Measurements from ENCODE around the gene NPVF.

NPVF gene

GRCh38 chr7:25239888-25240287 is 11.6 kb upstream of the NPVF start:
- DNase-seq (ENCODE audit: low read depth): no peak
- H3K4me3 ChIP-seq (ENCODE audit: low read depth, low read length): no peak overlapping the region
- TF ChIP-seq MYC (IDR thresholded peaks at IDR 0.05; ENCODE audit: low read depth, low read length) (no peak), MAX (IDR thresholded peaks at IDR 0.05; ENCODE audit: low read depth, low read length) (no peak), POLR2A (IDR thresholded peaks at IDR 0.05; ENCODE audit: extremely low read depth, insufficient read length) (no peak), CTCF (IDR thresholded peaks at IDR 0.05; ENCODE audit: low read depth, low read length) (no peak)

GRCh38 chr7:25238066-25238725 is 9.9 kb upstream of the NPVF start:
- no peak overlapping the region for H3K4me3 ChIP-seq (ENCODE audit: low read depth, low read length)
- DNase-seq (ENCODE audit: low read depth): no peak
- TF ChIP-seq MYC (IDR thresholded peaks at IDR 0.05; ENCODE audit: low read depth, low read length): no peak
- no peak for TF ChIP-seq POLR2A (IDR thresholded peaks at IDR 0.05; ENCODE audit: extremely low read depth, insufficient read length)
- no peak for TF ChIP-seq MAX (IDR thresholded peaks at IDR 0.05; ENCODE audit: low read depth, low read length)
- no peak for TF ChIP-seq CTCF (IDR thresholded peaks at IDR 0.05; ENCODE audit: low read depth, low read length)

- no peak for TF ChIP-seq POLR2A (IDR thresholded peaks at IDR 0.05; ENCODE audit: extremely low read depth, insufficient read length)
- no peak for TF ChIP-seq MAX (IDR thresholded peaks at IDR 0.05; ENCODE audit: low read depth, low read length)
- no peak for TF ChIP-seq MYC (IDR thresholded peaks at IDR 0.05; ENCODE audit: low read depth, low read length)
- no peak for TF ChIP-seq CTCF (IDR thresholded peaks at IDR 0.05; ENCODE audit: low read depth, low read length)
- no peak overlapping the region for H3K4me3 ChIP-seq (ENCODE audit: low read depth, low read length)
- no peak for DNase-seq (ENCODE audit: low read depth)
Observed at GRCh38 chr7:25235471-25235870, 7.2 kb upstream of the NPVF start.

GRCh38 chr7:25234336-25234735 is 6.0 kb upstream of the NPVF start:
- no peak for TF ChIP-seq CTCF (IDR thresholded peaks at IDR 0.05; ENCODE audit: low read depth, low read length)
- TF ChIP-seq POLR2A (IDR thresholded peaks at IDR 0.05; ENCODE audit: extremely low read depth, insufficient read length): no peak
- no peak for TF ChIP-seq MYC (IDR thresholded peaks at IDR 0.05; ENCODE audit: low read depth, low read length)
- TF ChIP-seq MAX (IDR thresholded peaks at IDR 0.05; ENCODE audit: low read depth, low read length): no peak
- DNase-seq (ENCODE audit: low read depth): no peak
- H3K4me3 ChIP-seq (ENCODE audit: low read depth, low read length): no peak overlapping the region

- no peak overlapping the region for H3K4me3 ChIP-seq (ENCODE audit: low read depth, low read length)
- TF ChIP-seq MAX (IDR thresholded peaks at IDR 0.05; ENCODE audit: low read depth, low read length) (no peak), MYC (IDR thresholded peaks at IDR 0.05; ENCODE audit: low read depth, low read length) (no peak), POLR2A (IDR thresholded peaks at IDR 0.05; ENCODE audit: extremely low read depth, insufficient read length) (no peak), CTCF (IDR thresholded peaks at IDR 0.05; ENCODE audit: low read depth, low read length) (no peak)
- DNase-seq (ENCODE audit: low read depth): no peak
Observed at GRCh38 chr7:25223206-25223605, 5.1 kb downstream of the NPVF start.

Measured in NB4 (cell line).